Left forelimb (tissue), 1 donor: ENCODE data around the gene TRAF3.
"Not testable (repeated sequence)": the region's sequence is repeated elsewhere in the genome, so short reads cannot be mapped to it uniquely, and the experiment has no call there.

Experiments used
- DNase-seq: peaks from one replicate; pipeline ENCODE4 v3.0.0-alpha.2; 2018; ENCODE audit warnings: low spot score

The TRAF3 gene

GRCh38 chr14:102891556-102891955, 114.3 kb downstream of the TRAF3 start:
- DNase-seq, result no peak

- no peak for DNase-seq
Observed at GRCh38 chr14:102892651-102893050, 115.4 kb downstream of the TRAF3 start.

- no peak for DNase-seq
Observed at GRCh38 chr14:102893452-102893851, 116.2 kb downstream of the TRAF3 start.

GRCh38 chr14:102896735-102897134, 119.5 kb downstream of the TRAF3 start:
- not testable (repeated sequence) for DNase-seq

- DNase-seq, result no peak
Observed at GRCh38 chr14:102897299-102898027, 120.2 kb downstream of the TRAF3 start.

- DNase-seq, result no peak
Observed at GRCh38 chr14:102898298-102898697, 121.0 kb downstream of the TRAF3 start.

GRCh38 chr14:102898776-102899515, 121.7 kb downstream of the TRAF3 start:
- DNase-seq, result no peak

GRCh38 chr14:102899516-102899900, 122.3 kb downstream of the TRAF3 start:
- DNase-seq, result no peak

GRCh38 chr14:102900631-102901571, 123.7 kb downstream of the TRAF3 start:
- DNase-seq, result no peak

GRCh38 chr14:102901633-102902032, 124.4 kb downstream of the TRAF3 start:
- DNase-seq, result no peak

- no peak for DNase-seq
Observed at GRCh38 chr14:102902086-102902485, 124.8 kb downstream of the TRAF3 start.

- no peak for DNase-seq
Observed at GRCh38 chr14:102902523-102903247, 125.4 kb downstream of the TRAF3 start.

- DNase-seq, result no peak
Observed at GRCh38 chr14:102903248-102903888, 126.1 kb downstream of the TRAF3 start.

GRCh38 chr14:102903889-102904512, 126.8 kb downstream of the TRAF3 start:
- DNase-seq, result no peak

- no peak for DNase-seq
Observed at GRCh38 chr14:102905116-102906108, 128.2 kb downstream of the TRAF3 start.

- no peak for DNase-seq
Observed at GRCh38 chr14:102906616-102907302, 129.5 kb downstream of the TRAF3 start.

- no peak for DNase-seq
Observed at GRCh38 chr14:102907303-102907844, 130.1 kb downstream of the TRAF3 start.

- DNase-seq, result no peak
Observed at GRCh38 chr14:102907980-102908730, 130.9 kb downstream of the TRAF3 start.
